Cortex of kidney (tissue), 1 donor: ENCODE measurements around the gene TESPA1.

Experiments
- DNase-seq: peaks from one replicate; lab custom pipeline; 2025; lab: John Stamatoyannopoulos, UW

TESPA1 gene

GRCh38 chr12:54983536-54984101 lies 943 bp downstream of the TESPA1 start:
- no peak for DNase-seq

- no peak for DNase-seq
Observed at GRCh38 chr12:54981796-54982195, 2.8 kb downstream of the TESPA1 start.

GRCh38 chr12:54980341-54980740 lies 4.2 kb downstream of the TESPA1 start:
- no peak for DNase-seq

- no peak for DNase-seq
Observed at GRCh38 chr12:54977857-54978256, 6.7 kb downstream of the TESPA1 start.

GRCh38 chr12:54977155-54977554 lies 7.4 kb downstream of the TESPA1 start:
- no peak for DNase-seq

- DNase-seq: no peak
Observed at GRCh38 chr12:54975875-54976274, 8.7 kb downstream of the TESPA1 start.

GRCh38 chr12:54975272-54975671 lies 9.3 kb downstream of the TESPA1 start:
- no peak for DNase-seq

GRCh38 chr12:54974279-54974678 lies 10.3 kb downstream of the TESPA1 start:
- DNase-seq: no peak

- DNase-seq: no peak
Observed at GRCh38 chr12:54973556-54973955, 11.0 kb downstream of the TESPA1 start.

- DNase-seq: no peak
Observed at GRCh38 chr12:54970741-54971140, 13.8 kb downstream of the TESPA1 start.

- no peak for DNase-seq
Observed at GRCh38 chr12:54968181-54968730, 16.3 kb downstream of the TESPA1 start.

GRCh38 chr12:54967461-54967860 lies 17.1 kb downstream of the TESPA1 start:
- no peak for DNase-seq

- no peak for DNase-seq
Observed at GRCh38 chr12:54961190-54961589, 23.4 kb downstream of the TESPA1 start.

GRCh38 chr12:54959291-54960018 lies 25.1 kb downstream of the TESPA1 start:
- no peak for DNase-seq

GRCh38 chr12:54958048-54958658 lies 26.4 kb downstream of the TESPA1 start:
- no peak for DNase-seq

- no peak for DNase-seq
Observed at GRCh38 chr12:54956818-54957641, 27.5 kb downstream of the TESPA1 start.

- no peak for DNase-seq
Observed at GRCh38 chr12:54956322-54956721, 28.2 kb downstream of the TESPA1 start.

GRCh38 chr12:54954801-54955200 lies 29.8 kb downstream of the TESPA1 start:
- no peak for DNase-seq

- DNase-seq: no peak
Observed at GRCh38 chr12:54954228-54954627, 30.3 kb downstream of the TESPA1 start.

- DNase-seq: no peak
Observed at GRCh38 chr12:54950071-54950727, 34.4 kb downstream of the TESPA1 start.

- no peak for DNase-seq
Observed at GRCh38 chr12:54949073-54949711, 35.4 kb downstream of the TESPA1 start.
